GM18505 (cell line): Measurements from ENCODE around the gene SULT1A3.
"Not testable (repeated sequence)": the region's sequence is repeated elsewhere in the genome, so short reads cannot be mapped to it uniquely, and the experiment has no call there.

ENCODE experiments used
- ATAC-seq: cut with Tn5 transposase; IDR thresholded peaks from one replicate; pipeline ENCODE4 v1.9.1; 2021; ENCODE audit not compliant: unreplicated experiment
- POLR2A ChIP-seq: IDR thresholded peaks from 4 replicates; pipeline ENCODE4 v1.6.1; 2011; ENCODE audit warnings: borderline replicate concordance; ENCODE audit not compliant: insufficient read depth, insufficient read length; ENCODE audit errors: extremely low read depth

Gene SULT1A3

DNA sequence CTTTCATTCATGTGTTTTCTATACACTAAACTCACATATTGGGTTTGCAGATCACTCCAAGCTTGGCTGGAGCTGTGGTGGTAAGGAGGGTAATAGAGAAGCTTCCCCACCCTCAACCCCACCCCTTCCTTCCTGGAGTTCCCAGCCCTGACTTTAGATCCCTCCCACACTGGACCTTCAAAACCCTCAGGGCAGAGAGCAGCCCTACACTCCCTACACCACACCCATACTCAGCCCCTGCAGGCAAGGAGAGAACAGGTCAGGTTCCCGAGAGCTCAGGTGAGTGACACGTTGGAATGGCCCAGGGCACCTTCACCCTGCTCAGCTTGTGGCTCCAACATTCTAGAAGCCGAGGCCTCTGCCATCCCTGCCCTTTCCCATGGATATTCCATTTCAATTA is at the start of gene SULT1A3:
Gene SULT1A3 (plus strand): TSS at position 207 of the 400 bp plus-strand sequence. CDS start 1,474 bp downstream, outside the sequence.
- not testable (repeated sequence) for ATAC-seq

- ATAC-seq, result no peak
- no peak for TF ChIP-seq POLR2A
Measured at GRCh38 chr16:30151091-30151490, 48.0 kb upstream of the SULT1A3 start.

DNA sequence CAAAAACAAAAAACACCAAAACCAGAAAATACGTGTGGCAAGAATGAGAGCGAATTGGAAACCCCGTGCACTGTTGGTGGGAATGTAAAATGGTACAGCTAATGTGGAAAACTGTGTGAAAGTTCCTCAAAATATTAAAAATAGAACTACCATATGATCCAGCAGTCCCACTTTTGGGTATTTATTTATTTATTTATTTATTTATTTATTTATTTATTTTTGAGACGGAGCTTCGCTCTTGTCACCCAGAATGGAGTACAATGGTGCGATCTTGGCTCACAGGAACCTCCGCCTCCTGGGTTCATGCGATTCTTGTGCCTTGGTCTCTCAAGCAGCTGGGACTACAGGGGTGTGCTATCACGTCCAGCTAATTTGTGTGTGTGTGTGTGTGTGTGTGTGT is 46.5 kb upstream of the SULT1A3 start:
- no peak for ATAC-seq
- TF ChIP-seq POLR2A, result no peak

DNA sequence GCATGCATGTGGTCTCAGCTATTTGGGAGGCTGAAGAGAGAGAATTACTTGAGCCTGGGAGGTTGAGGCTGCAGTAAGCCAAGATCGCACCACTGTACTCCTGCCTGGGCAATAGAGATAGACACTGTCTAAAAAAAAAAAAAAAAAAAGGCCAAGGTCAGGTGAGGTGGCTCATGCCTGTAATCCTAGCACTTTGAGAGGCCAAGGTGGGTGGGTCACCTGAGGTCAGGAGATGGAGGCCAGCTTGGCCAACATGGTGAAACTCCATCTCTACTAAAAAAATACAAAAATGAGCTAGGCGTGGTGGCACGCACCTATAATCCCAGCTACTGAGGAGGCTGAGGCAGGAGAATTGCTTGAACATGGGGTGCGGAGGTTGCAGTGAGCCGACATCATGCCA is 43.9 kb upstream of the SULT1A3 start:
- no peak for TF ChIP-seq POLR2A
- ATAC-seq, result no peak

DNA sequence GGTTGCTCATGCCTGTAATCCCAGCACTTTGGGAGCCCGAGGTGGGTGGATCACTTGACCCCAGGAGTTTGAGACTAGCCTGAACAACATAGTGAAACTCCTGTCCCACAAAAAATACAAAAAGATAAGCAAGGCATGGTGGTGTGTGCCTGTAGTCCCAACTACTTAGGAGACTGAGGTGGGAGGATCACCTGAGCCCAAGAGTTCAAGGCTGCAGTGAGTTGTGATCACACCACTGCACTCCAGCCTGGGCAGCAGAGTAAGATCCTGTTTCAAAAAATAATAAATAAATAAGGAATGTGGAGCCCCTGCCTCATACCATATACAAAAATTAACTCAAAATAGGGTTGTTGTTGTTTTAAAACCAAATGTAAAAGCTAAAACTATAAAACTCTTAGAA is 41.8 kb upstream of the SULT1A3 start:
- ATAC-seq, result no peak
- no peak for TF ChIP-seq POLR2A

DNA sequence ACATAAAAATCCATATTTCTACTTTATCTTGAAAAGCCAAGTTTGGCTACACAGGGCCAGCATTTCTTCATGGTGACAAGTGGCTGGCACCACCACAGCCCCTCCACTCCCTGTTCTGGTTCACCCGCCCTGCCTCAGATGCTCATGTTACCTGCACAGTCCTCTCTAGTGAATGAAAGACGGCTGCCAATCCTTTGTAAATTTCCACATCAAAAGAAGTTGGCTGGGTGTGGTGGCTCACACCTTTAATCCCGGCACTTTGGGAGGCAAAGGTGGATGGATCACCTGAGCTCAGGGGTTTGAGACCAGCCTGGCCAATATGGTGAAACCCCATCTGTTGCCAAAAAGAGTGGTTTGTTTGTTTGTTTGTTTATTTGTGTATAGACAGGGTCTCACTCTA is 35.5 kb upstream of the SULT1A3 start:
- no peak for ATAC-seq
- no peak for TF ChIP-seq POLR2A

DNA sequence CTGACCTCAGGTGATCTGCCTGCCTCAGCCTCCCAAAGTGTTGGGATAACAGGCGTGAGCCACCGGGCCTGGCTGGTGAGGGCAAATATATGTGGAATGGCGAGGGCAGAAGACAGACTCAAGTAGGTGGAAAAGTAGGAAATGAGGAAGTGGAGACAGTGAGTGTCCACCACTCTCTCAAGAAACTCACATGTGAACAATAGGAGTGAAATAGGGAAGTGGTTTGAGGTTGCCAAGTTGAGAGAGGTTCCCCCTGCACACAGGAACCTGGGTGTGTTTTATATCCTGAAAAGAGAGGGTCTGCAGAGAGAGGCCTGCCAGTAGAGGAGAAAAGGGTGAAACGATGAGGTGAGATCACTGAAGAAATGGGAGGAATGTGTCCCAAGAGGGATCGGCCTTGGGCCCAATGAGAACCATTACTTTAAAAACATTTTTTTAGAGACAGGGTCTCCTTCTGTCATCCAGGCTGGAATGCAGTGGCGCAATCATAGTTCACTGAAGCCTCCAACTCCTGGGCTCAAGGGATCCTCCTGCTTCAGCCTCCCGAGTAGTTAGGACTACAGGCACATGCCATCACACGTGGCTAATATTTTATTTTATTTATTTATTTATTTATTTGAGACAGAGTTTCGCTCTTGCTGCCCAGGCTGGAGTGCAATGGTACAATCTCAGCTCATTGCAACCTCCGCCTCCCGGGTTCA is 32.7 kb upstream of the SULT1A3 start:
- peak; percentile 69 for ATAC-seq
- no peak for TF ChIP-seq POLR2A

DNA sequence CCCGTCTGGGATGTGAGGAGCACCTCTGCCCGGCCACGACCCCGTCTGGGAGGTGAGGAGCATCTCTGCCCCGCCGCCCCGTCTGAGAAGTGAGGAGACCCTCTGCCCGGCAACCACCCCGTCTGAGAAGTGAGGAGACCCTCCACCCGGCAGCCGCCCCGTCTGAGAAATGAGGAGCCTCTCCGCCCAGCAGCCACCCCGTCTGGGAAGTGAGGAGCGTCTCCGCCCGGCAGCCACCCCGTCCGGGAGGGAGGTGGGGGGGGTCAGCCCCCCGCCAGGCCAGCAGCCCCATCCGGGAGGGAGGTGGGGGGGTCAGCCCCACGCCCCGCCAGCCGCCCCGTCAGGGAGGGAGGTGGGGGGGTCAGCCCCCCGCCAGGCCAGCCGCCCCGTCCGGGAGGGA is 30.3 kb upstream of the SULT1A3 start:
- ATAC-seq, result not testable (repeated sequence)

- not testable (repeated sequence) for ATAC-seq
Measured at GRCh38 chr16:30169416-30169815, 29.6 kb upstream of the SULT1A3 start.

DNA sequence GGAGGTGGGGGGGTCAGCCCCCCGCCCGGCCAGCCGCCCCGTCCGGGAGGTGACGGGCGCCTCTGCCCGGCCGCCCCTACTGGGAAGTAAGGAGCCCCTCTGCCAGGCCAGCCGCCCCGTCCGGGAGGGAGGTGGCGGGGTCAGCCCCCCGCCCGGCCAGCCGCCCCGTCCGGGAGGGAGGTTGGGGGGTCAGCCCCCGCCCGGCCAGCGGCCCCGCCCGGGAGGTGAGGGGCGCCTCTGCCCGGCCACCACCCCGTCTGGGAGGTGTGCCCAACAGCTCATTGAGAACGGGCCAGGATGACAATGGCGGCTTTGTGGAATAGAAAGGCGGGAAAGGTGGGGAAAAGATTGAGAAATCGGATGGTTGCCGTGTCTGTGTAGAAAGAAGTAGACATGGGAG is 28.9 kb upstream of the SULT1A3 start:
- not testable (repeated sequence) for ATAC-seq

- ATAC-seq, result no peak
- TF ChIP-seq POLR2A, result no peak
Measured at GRCh38 chr16:30173054-30173453, 26.0 kb upstream of the SULT1A3 start.

- not testable (repeated sequence) for ATAC-seq
Measured at GRCh38 chr16:30176876-30177275, 22.2 kb upstream of the SULT1A3 start.

DNA sequence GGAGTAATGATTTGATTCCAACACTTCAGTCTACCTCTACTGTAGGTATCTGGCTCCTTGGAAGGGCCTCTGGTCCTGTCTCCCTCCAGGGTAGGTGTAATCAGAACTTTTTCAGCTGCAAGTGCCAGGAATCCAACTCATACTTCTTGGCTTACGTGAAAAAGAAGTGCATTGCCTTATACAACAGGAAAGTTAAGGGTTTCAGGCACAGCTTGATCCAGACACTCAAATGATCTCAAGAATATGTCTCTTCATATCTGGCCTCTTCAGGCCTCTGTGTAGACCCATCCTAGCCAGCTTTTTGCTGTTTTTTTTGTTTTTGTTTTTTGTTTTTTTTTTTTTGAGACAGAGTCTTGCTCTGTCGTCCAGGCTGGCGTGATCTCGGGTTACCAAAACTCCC is 19.9 kb upstream of the SULT1A3 start:
- ATAC-seq, result no peak
- TF ChIP-seq POLR2A, result no peak

DNA sequence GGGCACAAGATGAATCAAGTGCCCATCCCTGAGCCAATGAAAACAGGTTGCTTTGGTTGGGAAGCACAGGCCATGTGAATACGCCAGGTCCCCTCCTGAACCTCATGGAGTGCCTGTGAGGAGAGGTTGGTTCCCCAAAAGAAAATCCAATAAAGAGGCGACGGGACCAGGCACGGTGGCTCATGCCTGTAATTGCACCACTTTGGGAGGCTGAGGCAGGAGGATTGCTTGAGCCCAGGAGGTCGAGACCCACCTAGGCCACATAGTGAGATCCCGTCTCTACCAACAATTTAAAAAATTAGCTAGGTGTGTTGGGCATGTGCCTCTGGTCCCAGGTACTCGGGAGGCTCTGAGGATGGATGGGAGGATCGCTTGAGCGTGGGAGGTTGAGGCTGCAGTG is 19.1 kb upstream of the SULT1A3 start:
- no peak for ATAC-seq
- TF ChIP-seq POLR2A, result no peak

DNA sequence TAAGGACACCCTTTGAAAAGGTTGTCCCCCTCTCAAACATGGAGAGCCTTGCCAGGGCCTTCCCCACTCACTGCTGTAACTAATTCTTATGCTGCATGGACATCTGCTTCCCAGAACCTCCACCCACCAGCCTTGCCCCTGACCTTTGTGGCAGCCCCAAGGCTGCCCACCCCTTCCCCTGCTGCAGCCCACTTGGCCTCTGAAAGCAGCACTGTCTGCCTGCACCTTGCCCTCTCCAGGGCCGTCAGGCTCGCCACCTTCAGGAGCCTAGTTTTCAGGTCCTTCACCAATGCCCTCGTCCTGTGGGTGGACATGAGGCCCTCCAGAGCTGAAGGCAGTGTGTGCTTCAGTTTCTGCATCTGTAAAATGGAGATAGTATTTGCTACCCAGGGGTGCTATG is 18.3 kb upstream of the SULT1A3 start:
- ATAC-seq, result no peak
- TF ChIP-seq POLR2A, result no peak
